Dedifferentiated amniotic fluid mesenchymal stem cell (primary cell): ENCODE data around the gene ERN1.
"Not testable (repeated sequence)": the region's sequence is repeated elsewhere in the genome, so short reads cannot be mapped to it uniquely, and the experiment has no call there.

Experiments used
- DNase-seq: peaks from one replicate; pipeline ENCODE4 v3.0.0-alpha.2; 2016; ENCODE audit errors: extremely low spot score

The ERN1 gene

GRCh38 chr17:64032081-64032480, 97.9 kb downstream of the ERN1 start:
- DNase-seq: no peak

- DNase-seq: peak; percentile 59
These were observed 101.0 kb downstream of the ERN1 start for GRCh38 chr17:64028874-64029464.

GRCh38 chr17:64025732-64026294, 104.1 kb downstream of the ERN1 start:
- DNase-seq: peak; percentile 39

- no peak for DNase-seq
These were observed 104.9 kb downstream of the ERN1 start for GRCh38 chr17:64024781-64025731.

GRCh38 chr17:64024215-64024654, 105.7 kb downstream of the ERN1 start:
- DNase-seq: no peak

GRCh38 chr17:64022611-64023063, 107.3 kb downstream of the ERN1 start:
- no peak for DNase-seq

GRCh38 chr17:64020056-64020766, 109.7 kb downstream of the ERN1 start, which contains the start of gene ICAM2:
Gene ICAM2 (minus strand): TSS chr17:64020633. CDS start chr17:64006691, 13,942 bp downstream.
- DNase-seq: no peak

GRCh38 chr17:64019551-64019961, 110.4 kb downstream of the ERN1 start:
- not testable (repeated sequence) for DNase-seq

- no peak for DNase-seq
These were observed 112.5 kb downstream of the ERN1 start for GRCh38 chr17:64017381-64017980.

GRCh38 chr17:64016974-64017373, 113.0 kb downstream of the ERN1 start:
- DNase-seq: no peak

GRCh38 chr17:64016231-64016784, 113.6 kb downstream of the ERN1 start:
- no peak for DNase-seq

- DNase-seq: no peak
These were observed 114.5 kb downstream of the ERN1 start for GRCh38 chr17:64015447-64015846.

- no peak for DNase-seq
These were observed 120.2 kb downstream of the ERN1 start for GRCh38 chr17:64009571-64010402.

GRCh38 chr17:64008830-64009229, 121.1 kb downstream of the ERN1 start:
- no peak for DNase-seq

- no peak for DNase-seq
These were observed 121.6 kb downstream of the ERN1 start for GRCh38 chr17:64008346-64008745.

GRCh38 chr17:64007838-64008282, 122.1 kb downstream of the ERN1 start:
- DNase-seq: no peak

- DNase-seq: not testable (repeated sequence)
These were observed 122.7 kb downstream of the ERN1 start for GRCh38 chr17:64007089-64007837.

GRCh38 chr17:64006361-64007088, 123.4 kb downstream of the ERN1 start:
- DNase-seq: no peak

- no peak for DNase-seq
These were observed 124.2 kb downstream of the ERN1 start for GRCh38 chr17:64005734-64006167.
